ENCODE data around the gene S100P.
"Not testable (repeated sequence)": the region's sequence is repeated elsewhere in the genome, so short reads cannot be mapped to it uniquely, and the experiment has no call there.

Gene S100P

GRCh38 chr4:6693231-6694176 is at the start of gene S100P:
TSS of gene S100P (plus strand) at chr4:6693878. CDS start at chr4:6693933, 55 bp downstream.
- DNase-seq (ENCODE audit: low read depth) = no peak

DNA sequence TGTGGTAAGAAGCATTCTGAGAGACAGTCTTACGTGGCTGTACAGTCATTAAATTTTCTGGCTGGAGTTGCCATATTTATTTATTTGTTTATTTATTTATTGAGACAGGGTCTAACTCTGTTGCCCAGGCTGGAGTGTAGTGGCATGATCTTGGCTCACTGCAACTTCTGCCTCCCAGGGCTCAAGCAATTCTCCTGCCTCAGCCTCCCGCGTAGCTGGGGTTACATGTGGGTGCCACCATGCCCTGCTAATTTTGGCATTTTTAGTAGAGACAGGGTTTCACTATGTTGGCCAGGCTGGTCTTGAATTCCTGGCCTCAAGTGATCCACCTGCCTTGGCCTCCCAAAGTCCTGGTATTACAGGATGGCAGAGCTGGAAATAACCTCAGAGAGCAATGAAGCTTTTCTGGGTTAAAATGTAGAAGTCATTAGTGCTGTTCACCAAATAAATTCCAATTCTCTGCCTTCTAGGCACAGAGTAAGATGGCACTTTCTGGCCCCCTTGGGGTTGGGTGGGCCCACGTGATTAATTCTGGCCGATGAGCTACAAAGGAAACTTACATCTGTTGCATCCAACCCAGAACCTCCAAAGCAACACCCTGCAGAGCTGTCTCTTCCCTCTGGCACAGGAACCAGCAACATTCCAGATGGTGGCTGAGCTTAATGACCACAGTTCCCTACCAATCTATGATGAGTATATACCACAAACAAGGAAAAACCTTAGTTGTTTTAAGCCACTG is 48.7 kb upstream of the S100P start:
- DNase-seq (ENCODE audit: low read depth) = no peak

GRCh38 chr4:6647169-6647568 is 46.5 kb upstream of the S100P start:
- DNase-seq (ENCODE audit: low read depth) = no peak

GRCh38 chr4:6647582-6648230 is 46.0 kb upstream of the S100P start:
- DNase-seq (ENCODE audit: low read depth) = no peak

DNA sequence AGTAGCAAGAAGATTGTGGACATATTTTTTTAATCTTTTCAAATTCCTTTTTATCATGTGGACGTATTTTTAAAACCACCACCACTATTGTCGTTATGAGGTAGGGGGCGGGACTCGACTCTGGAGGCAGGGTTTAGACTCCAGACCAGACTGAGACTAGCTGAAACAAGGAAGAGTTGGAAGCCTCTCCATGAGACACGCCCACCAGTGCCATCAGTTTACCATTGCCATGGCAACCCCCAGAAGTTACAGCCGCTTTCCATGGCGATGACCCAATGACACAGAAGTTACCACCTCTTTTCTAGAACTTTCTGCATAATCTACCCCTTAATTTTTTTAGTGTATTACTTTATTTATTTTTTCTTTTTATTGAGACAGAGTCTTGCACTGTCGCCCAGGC is 44.5 kb upstream of the S100P start:
- DNase-seq (ENCODE audit: low read depth) = no peak

DNA sequence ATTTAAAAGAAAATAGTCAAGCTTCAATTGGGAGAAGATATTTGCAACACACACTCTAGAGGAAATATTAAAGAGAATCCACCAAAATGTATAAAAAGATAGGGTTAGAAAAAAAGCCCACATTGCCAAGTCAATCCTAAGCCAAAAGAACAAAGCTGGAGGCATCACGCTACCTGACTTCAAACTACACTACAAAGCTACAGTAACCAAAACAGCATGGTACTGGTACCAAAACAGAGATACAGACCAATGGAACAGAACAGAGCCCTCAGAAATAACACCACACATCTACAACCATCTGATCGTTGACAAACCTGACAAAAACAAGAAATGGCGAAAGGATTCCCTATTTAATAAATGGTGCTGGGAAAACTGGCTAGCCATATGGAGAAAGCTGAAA is 39.5 kb upstream of the S100P start:
- not testable (repeated sequence) for DNase-seq (ENCODE audit: low read depth)

DNA sequence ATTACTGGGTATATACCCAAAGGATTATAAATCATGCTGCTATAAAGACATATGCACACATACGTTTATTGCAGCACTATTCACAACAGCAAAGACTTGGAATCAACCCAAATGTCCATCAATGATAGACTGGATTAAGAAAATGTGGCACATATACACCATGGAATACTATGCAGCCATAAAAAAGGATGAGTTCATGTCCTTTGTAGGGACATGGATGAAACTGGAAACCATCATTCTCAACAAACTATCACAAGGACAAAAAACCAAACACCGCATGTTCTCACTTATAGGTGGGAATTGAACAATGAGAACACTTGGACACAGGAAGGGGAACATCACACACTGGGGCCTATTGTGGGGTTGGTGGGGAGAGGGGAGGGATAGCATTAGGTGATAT is 38.4 kb upstream of the S100P start:
- DNase-seq (ENCODE audit: low read depth) = not testable (repeated sequence)

- no peak for DNase-seq (ENCODE audit: low read depth)
These were observed 37.8 kb upstream of the S100P start for GRCh38 chr4:6655924-6656323.

DNA sequence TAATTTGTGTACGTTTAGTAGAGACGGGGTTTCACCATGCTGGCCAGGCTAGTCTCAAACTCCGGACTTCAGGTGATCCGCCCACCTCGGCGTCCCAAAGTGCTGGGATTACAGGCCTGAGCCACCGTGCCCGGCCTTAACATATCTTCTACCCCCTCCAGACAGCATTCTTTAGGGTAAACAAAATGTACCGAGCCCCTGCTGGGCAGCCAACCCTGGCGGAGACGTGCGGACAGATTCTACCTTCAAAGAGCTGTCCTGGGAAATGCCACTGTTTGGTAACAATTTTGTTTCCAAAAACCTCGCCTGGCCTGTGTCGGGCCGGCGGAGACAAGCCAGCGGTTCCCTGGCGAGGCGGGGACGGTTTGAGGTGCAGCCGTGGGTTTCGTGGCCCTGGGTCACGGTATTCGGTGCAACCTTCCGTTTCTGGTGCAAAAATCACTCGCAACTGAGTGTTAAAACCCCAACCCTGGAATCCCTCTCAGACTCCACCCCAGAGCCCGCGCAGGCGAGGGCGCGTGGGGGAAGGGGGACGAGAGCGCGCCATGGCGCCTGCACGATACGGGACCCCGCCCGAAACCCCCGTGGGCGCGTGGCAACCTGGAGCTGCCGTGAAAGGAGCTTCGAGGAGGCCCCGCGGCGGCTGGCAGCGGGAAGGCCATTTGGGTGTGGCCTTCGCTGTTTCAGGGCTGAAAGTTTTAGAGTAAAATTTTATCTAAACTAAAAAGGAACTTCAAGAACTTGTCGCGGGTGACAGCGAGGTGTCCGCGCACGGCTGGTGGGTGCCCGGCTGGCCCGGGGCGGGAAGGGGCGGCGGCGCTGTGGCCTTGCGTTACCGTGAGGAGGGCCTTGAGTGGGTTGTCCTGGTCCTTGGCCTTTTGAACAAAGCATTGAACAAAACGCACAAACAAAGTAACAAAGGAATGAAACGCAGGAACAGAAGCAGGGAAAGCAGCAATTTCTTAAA is 36.2 kb upstream of the S100P start:
- no peak for DNase-seq (ENCODE audit: low read depth)

GRCh38 chr4:6658209-6658595 is 35.5 kb upstream of the S100P start:
- no peak for DNase-seq (ENCODE audit: low read depth)

- DNase-seq (ENCODE audit: low read depth) = peak; percentile 27
These were observed 35.0 kb upstream of the S100P start for GRCh38 chr4:6658597-6659075.

- no peak for DNase-seq (ENCODE audit: low read depth)
These were observed 33.8 kb upstream of the S100P start for GRCh38 chr4:6659897-6660296.

DNA sequence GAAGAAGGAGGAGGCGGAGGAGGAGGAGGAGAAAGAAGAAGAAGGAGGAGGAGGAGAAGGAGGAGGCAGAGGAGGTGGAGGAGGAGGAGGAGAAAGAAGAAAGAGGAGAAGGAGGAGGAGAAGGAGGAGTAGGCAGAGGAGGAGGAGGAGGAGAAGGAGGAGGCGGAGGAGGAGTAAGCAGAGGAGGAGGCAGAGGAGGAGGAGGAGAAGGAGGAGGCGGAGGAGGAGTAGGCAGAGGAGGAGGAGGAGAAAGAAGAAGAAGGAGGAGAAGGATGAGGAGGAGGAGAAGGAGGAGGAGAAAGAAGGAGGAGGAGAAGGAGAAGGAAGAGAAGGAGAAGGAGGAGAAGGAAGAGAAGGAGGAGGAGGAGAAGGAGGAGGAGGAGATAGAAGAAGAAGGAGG is 33.2 kb upstream of the S100P start:
- DNase-seq (ENCODE audit: low read depth) = no peak

- no peak for DNase-seq (ENCODE audit: low read depth)
These were observed 31.1 kb upstream of the S100P start for GRCh38 chr4:6662591-6662990.

DNA sequence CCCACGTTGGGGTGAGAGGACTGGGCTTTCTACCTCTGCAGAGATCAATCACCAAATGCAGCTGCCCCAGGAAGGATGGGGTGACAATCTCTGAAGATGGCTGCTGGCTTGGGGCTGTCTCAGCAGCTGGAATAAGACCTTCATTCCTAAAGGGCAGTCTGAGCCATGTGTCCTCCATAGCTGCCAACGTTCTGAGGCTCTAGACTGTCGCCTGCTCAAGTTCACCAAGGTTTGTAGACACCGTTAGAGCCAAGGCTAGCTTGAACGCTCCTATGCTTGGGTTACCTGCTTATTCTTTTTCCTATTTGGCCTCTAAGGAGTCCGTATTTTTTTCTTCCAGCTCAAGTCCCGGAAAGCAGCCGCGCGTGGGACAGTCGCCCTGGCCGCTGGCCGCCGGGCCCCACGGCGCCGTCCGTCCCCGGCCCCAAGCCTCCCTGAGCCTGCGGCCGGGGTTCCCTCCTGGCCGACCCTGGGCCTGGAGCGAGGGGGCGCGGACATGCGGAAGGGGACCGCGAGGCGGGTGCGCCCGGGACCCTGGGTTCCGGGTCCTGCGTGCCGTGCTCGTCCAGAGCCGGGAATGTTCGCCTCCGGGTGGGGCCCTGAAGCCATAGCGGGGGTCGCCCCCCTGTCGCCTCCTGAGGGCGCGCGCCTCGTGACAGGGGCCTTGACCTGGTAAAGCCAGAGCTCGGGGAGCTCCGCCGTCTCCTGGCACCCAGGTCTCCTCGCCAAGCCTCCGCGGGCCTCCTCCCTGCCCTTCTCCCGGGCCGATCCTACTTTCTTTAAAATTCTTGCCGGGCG is 29.9 kb upstream of the S100P start:
- DNase-seq (ENCODE audit: low read depth) = no peak

DNA sequence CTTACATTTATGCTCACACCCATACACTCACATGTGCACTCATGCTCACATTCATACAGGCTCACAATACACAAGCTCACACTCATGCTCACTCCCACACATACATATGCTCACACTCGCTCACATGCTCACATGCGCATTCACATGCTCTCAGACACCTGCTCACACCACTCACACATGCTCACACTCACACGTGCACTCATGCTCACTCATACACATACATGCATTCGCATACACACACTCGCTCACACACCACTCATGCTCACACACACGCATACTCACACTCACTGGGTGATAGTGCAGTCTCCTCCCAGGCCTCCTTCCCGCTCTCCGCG is 28.4 kb upstream of the S100P start:
- DNase-seq (ENCODE audit: low read depth) = no peak

DNA sequence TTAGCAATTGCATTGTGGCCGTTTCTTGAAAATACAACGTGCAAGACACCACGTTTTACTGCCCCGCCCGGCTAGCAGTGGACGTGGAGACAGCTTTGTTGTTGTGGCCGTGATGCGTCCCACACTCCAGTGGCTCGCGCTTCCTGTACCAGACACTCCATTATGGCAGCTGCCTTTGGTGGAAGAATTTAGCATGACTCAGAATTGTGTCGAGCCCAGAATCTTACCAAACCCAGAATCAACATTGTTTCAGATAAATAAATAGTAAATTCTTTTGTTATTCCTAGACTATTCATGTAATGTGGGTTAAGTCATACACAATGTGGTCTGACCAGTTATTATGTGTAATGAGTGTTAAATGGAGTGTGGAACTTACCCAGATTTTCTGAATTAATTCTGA is 25.3 kb upstream of the S100P start:
- DNase-seq (ENCODE audit: low read depth) = no peak

DNA sequence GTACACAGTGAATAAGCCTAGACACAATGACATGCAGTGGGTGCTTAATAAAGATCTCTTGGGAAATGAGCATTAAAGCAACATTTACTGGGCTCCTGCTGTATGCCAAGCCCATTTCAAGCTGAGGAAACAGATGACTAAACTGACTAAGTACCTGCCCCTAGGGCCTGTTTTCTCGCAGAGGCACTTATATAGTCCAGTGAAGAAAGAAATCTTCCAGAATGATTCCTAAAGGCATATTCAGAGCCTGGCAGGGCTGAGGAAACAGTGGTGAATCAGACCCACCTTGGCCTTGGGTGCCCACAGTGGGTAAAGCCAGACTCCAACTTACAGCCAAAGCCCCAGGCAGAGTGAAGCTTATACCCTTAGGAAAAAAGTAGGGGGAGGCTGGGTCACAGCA is 22.0 kb upstream of the S100P start:
- DNase-seq (ENCODE audit: low read depth) = no peak

- DNase-seq (ENCODE audit: low read depth) = no peak
These were observed 21.5 kb upstream of the S100P start for GRCh38 chr4:6672131-6672530.

GRCh38 chr4:6672541-6673190 is 21.0 kb upstream of the S100P start:
- not testable (repeated sequence) for DNase-seq (ENCODE audit: low read depth)
